CD14-positive monocyte (primary cell): ENCODE results near the gene APCS. TPM values are rescaled to one million over a fixed set of nuclear protein-coding genes. Genes with fewer than 3 reads are reported as not detected.

ENCODE experiments used
- DNase-seq, 3 donors: peaks; one replicate each; pipeline ENCODE4 v3.0.0-alpha.2; 2011 to 2022
- H2AFZ ChIP-seq: 2 replicates; pipeline ENCODE4 v1.6.0; 2012; ENCODE audit warnings: mild to moderate bottlenecking, low read depth, low read length, inconsistent platforms; ENCODE audit not compliant: insufficient read depth, poor library complexity, severe bottlenecking
- H3K27ac ChIP-seq, 2 donors: 1 replicate in 1 of 2; 2 replicates in 1 of 2; pipeline ENCODE4 v1.5.1; 2012 to 2013; ENCODE audit warnings: low read length in 2 of 2, control low read depth in 1 of 2, inconsistent platforms in 1 of 2, low read depth in 1 of 2, mild to moderate bottlenecking in 1 of 2
- H3K27me3 ChIP-seq, 2 donors: one replicate each; pipeline versions ENCODE4 v1.6.0 to v1.6.1; 2011 to 2013; ENCODE audit warnings: low read length in 2 of 2; ENCODE audit not compliant: control insufficient read depth in 2 of 2, insufficient read depth in 2 of 2
- H3K36me3 ChIP-seq, 2 donors: replicated peaks in 1 of 2; 1 replicate in 1 of 2; 2 replicates in 1 of 2; pipeline versions ENCODE4 v1.5.1 to v1.6.1; 2012 to 2013; ENCODE audit warnings: low read length in 2 of 2, control low read depth in 1 of 2, inconsistent platforms in 1 of 2, mild to moderate bottlenecking in 1 of 2; ENCODE audit not compliant: insufficient read depth in 2 of 2, control insufficient read depth in 1 of 2
- H3K4me1 ChIP-seq, 2 donors: 1 replicate in 1 of 2; 2 replicates in 1 of 2; pipeline versions ENCODE4 v1.5.1 to v1.6.1; 2012 to 2013; ENCODE audit warnings: low read length in 2 of 2, control low read depth in 1 of 2, inconsistent platforms in 1 of 2, mild to moderate bottlenecking in 1 of 2, moderate library complexity in 1 of 2; ENCODE audit not compliant: insufficient read depth in 2 of 2, control insufficient read depth in 1 of 2
- H3K4me2 ChIP-seq: replicated peaks from 2 replicates; pipeline ENCODE3; 2012; ENCODE audit warnings: low read length, moderate library complexity, mild to moderate bottlenecking; ENCODE audit not compliant: poor library complexity, severe bottlenecking; ENCODE audit errors: extremely low read depth
- H3K4me3 ChIP-seq, 3 experiments: fragments of 200-600 bp in 1 of 3; sonication (generic) in 1 of 3; replicated peaks in 1 of 3; 1 replicate in 2 of 3; 2 replicates in 1 of 3; pipeline ENCODE4 v1.5.1; 2011 to 2013; ENCODE audit warnings: low read length in 3 of 3, mild to moderate bottlenecking in 3 of 3, control low read depth in 2 of 3, low read depth in 2 of 3, inconsistent platforms in 1 of 3, moderate library complexity in 1 of 3
- H3K79me2 ChIP-seq: 2 replicates; pipeline ENCODE4 v1.6.0; 2012; ENCODE audit warnings: mild to moderate bottlenecking, control low read depth, inconsistent platforms, low read length, moderate library complexity; ENCODE audit not compliant: insufficient read depth
- H3K9ac ChIP-seq: 2 replicates; pipeline ENCODE4 v1.6.0; 2017; ENCODE audit warnings: low read length, mild to moderate bottlenecking; ENCODE audit not compliant: insufficient read depth, poor library complexity, severe bottlenecking
- H3K9me3 ChIP-seq, 2 donors: replicated peaks in 1 of 2; 1 replicate in 1 of 2; 2 replicates in 1 of 2; pipeline versions ENCODE4 v1.5.1 to v1.6.1; 2012 to 2013; ENCODE audit warnings: low read length in 2 of 2, control low read depth in 1 of 2; ENCODE audit not compliant: control insufficient read depth in 1 of 2, insufficient read depth in 1 of 2
- H4K20me1 ChIP-seq: 2 replicates; pipeline ENCODE4 v1.6.0; 2012; ENCODE audit warnings: mild to moderate bottlenecking, low read length, control low read depth, moderate library complexity; ENCODE audit not compliant: insufficient read depth
- H3K27ac Mint-ChIP-seq, 7 donors: one replicate each; pipeline ENCODE4 v1.8.0; 2020; ENCODE audit warnings: mild to moderate bottlenecking in 7 of 7, mixed read lengths in 7 of 7, moderate library complexity in 6 of 7, inconsistent platforms in 2 of 7
- H3K27me3 Mint-ChIP-seq, 3 donors: one replicate each; pipeline ENCODE4 v1.8.0; 2021 to 2022; ENCODE audit warnings: low read depth in 3 of 3, mild to moderate bottlenecking in 3 of 3, mixed read lengths in 3 of 3, moderate library complexity in 3 of 3, inconsistent platforms in 1 of 3
- H3K36me3 Mint-ChIP-seq, 2 donors: one replicate each; pipeline ENCODE4 v1.8.0; 2020; ENCODE audit warnings: mixed read lengths in 2 of 2, inconsistent platforms in 1 of 2, mild to moderate bottlenecking in 1 of 2
- H3K4me1 Mint-ChIP-seq: one replicate; pipeline ENCODE4 v1.8.0; 2020; ENCODE audit warnings: mild to moderate bottlenecking, mixed read lengths
- H3K4me3 Mint-ChIP-seq, 2 donors: one replicate each; pipeline ENCODE4 v1.8.0; 2020; ENCODE audit warnings: mild to moderate bottlenecking in 2 of 2, mixed read lengths in 2 of 2, moderate library complexity in 1 of 2
- H3K9me3 Mint-ChIP-seq, 7 donors: one replicate each; pipeline ENCODE4 v1.8.0; 2020 to 2022; ENCODE audit warnings: mixed read lengths in 7 of 7, mild to moderate bottlenecking in 6 of 7, moderate library complexity in 6 of 7, inconsistent platforms in 2 of 7
- WGBS: methylation state at CpG from one replicate; pipeline ENCODE4 v1.1.5; 2013; ENCODE audit warnings: missing lambda C conversion rate; ENCODE audit not compliant: insufficient coverage; 5-methylcytosine and 5-hydroxymethylcytosine counted together
- intact Hi-C, 2 donors: fragments of 100-400 bp; cut with micrococcal nuclease; formaldehyde crosslinking; loops; one replicate each; pipeline versions ENCODE4 v1.15.0 to v1.15.1; 2023
- polyA plus RNA-seq, 3 donors: library from polyadenylated mRNA; depleted of rRNA in 1 of 3; unstranded in 2 of 3; stranded (reverse) in 1 of 3; fragments of 300-500 nt in 2 of 3; fragments of >200 nt in 1 of 3; fragmentation: Illumina TruSeq in 2 of 3; gene quantifications; 1 replicate in 2 of 3; 2 replicates in 1 of 3; pipeline ENCODE4 v1.2.3, GENCODE V29; 2012 to 2021
- TF ChIP-seq, protein P1 (sequence below): fragments of 200-600 bp; IDR thresholded peaks from one replicate; pipeline ENCODE4 v1.8.0; 2022; ENCODE audit warnings: antibody characterized with exemption, mild to moderate bottlenecking

APCS gene
- polyA plus RNA-seq, 3 donors, result not detected

DNA sequence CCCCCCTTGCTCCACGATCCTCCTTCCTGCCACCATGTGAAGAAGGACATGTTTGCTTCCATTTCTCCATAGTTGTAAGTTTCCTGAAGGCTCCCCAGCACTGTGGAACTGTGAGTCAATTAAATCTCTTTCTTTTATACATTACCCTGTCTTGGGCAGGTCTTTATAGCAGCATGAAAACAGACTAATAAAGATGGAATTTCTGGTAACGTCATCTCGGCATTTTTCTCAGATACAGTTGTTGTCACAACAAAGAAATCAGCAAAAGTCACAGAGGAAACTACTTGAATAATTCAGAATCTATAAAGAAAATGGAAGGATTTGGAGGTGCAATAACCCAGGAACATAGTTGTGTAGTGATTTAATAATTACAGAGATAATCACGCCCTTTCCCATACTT lies 4.4 kb downstream of the APCS start:
- Mint-ChIP-seq H3K27me3 (peaks cover 0 to 1% (median 0%) of the 10 kb centered on the region in 3 donors), H3K36me3 (no peaks in the 10 kb centered on the region), H3K4me1 (no peaks in the 10 kb centered on the region), H3K4me3 (no peak overlapping the region), H3K27ac (no peak overlapping the region), H3K9me3 (peaks cover 2 to 10% (median 3%) of the 10 kb centered on the region in 7 donors)
- 100% methylated on average over 3 of the region's 4 CpGs for WGBS
- H3K4me2 ChIP-seq, result no peak overlapping the region
- H3K79me2 ChIP-seq, result no peaks in the 10 kb centered on the region
- no peak overlapping the region for H3K9ac ChIP-seq
- no peak for DNase-seq
- intact Hi-C loops, result no loop called here
- no peak overlapping the region for H2AFZ ChIP-seq
- H3K27ac ChIP-seq, result no peak overlapping the region
- no peaks in the 10 kb centered on the region for H4K20me1 ChIP-seq
- no peaks in the 10 kb centered on the region for H3K9me3 ChIP-seq
- no peak overlapping the region for H3K4me3 ChIP-seq
- H3K27me3 ChIP-seq, result no peaks in the 10 kb centered on the region
- TF ChIP-seq, protein P1, sequence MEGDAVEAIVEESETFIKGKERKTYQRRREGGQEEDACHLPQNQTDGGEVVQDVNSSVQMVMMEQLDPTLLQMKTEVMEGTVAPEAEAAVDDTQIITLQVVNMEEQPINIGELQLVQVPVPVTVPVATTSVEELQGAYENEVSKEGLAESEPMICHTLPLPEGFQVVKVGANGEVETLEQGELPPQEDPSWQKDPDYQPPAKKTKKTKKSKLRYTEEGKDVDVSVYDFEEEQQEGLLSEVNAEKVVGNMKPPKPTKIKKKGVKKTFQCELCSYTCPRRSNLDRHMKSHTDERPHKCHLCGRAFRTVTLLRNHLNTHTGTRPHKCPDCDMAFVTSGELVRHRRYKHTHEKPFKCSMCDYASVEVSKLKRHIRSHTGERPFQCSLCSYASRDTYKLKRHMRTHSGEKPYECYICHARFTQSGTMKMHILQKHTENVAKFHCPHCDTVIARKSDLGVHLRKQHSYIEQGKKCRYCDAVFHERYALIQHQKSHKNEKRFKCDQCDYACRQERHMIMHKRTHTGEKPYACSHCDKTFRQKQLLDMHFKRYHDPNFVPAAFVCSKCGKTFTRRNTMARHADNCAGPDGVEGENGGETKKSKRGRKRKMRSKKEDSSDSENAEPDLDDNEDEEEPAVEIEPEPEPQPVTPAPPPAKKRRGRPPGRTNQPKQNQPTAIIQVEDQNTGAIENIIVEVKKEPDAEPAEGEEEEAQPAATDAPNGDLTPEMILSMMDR, result no peak
- H3K36me3 ChIP-seq, result no peaks in the 10 kb centered on the region
- H3K4me1 ChIP-seq, result no peaks in the 10 kb centered on the region

DNA sequence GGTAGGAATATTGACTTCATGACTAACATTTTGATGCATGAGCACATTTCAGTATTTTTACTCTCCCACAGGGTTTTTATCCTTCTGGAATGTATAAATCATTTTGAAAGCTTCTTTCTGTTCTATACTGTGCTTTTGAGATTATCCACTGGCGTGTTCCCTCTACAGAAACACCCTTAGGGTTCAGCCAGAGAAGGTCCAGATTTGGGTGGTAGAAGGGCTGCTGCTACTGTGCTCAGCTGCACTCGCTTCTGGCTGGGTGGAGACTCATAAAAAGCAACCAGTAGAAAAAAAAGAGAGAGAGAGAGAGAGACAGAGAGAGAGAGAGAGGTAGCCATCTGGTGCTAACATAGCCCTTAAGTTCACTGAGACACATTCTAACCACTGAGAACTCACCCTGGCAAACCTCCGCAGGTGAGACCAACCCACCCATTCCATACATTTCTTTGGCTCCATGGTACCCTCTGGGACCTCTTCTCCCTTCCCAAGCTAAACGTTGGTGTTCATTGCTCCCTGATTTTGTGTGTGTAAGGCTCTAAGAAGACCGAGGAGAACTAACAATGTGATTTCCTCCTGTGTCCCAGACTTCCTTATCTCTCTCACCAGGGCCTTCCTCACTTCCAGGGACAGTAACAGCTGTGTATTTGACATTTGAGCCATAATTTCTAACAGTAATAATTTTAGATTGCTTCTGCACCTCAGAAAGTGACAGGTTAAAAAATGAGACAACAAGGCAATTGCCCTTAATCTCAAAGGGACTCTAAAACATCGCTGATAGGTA lies 7.2 kb downstream of the APCS start:
- H3K27me3 Mint-ChIP-seq, result no peaks in the 10 kb centered on the region
- no peaks in the 10 kb centered on the region for H3K27me3 ChIP-seq
- no peaks in the 10 kb centered on the region for H3K79me2 ChIP-seq
- H3K36me3 Mint-ChIP-seq, result no peaks in the 10 kb centered on the region
- no peaks in the 10 kb centered on the region for H3K4me1 ChIP-seq
- H4K20me1 ChIP-seq, result no peaks in the 10 kb centered on the region
- TF ChIP-seq, protein P1, result no peak
- no CpG with 5 or more reads among the region's 6 CpGs for WGBS
- H3K9me3 Mint-ChIP-seq, result peaks cover 1 to 9% (median 3%) of the 10 kb centered on the region in 7 donors
- no peak overlapping the region for H3K9ac ChIP-seq
- H3K4me1 Mint-ChIP-seq, result no peaks in the 10 kb centered on the region
- no peak overlapping the region for H3K27ac Mint-ChIP-seq
- no peak overlapping the region for H2AFZ ChIP-seq
- no peaks in the 10 kb centered on the region for H3K9me3 ChIP-seq
- no peak overlapping the region for H3K27ac ChIP-seq
- H3K36me3 ChIP-seq, result no peaks in the 10 kb centered on the region
- H3K4me2 ChIP-seq, result no peak overlapping the region
- no peak for DNase-seq
- H3K4me3 ChIP-seq, result no peak overlapping the region
- intact Hi-C loops, result no loop called here
- H3K4me3 Mint-ChIP-seq, result no peak overlapping the region
